ENCODE measurements around the gene PHLDA2. TPM values are rescaled to one million over a fixed set of nuclear protein-coding genes. Genes with fewer than 3 reads are reported as not detected.
"Not testable (repeated sequence)": the region's sequence is repeated elsewhere in the genome, so short reads cannot be mapped to it uniquely, and the experiment has no call there.

The PHLDA2 gene
- total and polyA plus RNA-seq, 5 donors from 2014 or later: 1.1 to 3.4 (median 1.3) TPM

- Histone ChIP-seq H3K27ac (ENCODE audit: insufficient read depth, low read length, poor library complexity, severe bottlenecking) (no peak overlapping the region), H3K9me3 (ENCODE audit: control insufficient read depth in 2 of 2, low read length in 2 of 2) (peaks cover 2 to 6% of the 10 kb centered on the region in 2 experiments), H3K36me3 (ENCODE audit: control insufficient read depth, insufficient read depth, low read length) (peaks cover 34% of the 10 kb centered on the region), H3K4me1 (ENCODE audit: control insufficient read depth, insufficient read depth, low read length, poor library complexity, severe bottlenecking) (peaks cover 27% of the 10 kb centered on the region), H3K4me3 (ENCODE audit: low read depth, low read length) (no peak overlapping the region), H3K27me3 (ENCODE audit: control insufficient read depth, insufficient read depth, low read length) (no peaks in the 10 kb centered on the region)
- H3K36me3 Mint-ChIP-seq: peaks cover 13% of the 10 kb centered on the region
- H3K27me3 Mint-ChIP-seq: no peaks in the 10 kb centered on the region
- peaks cover 0 to 10% (median 2%) of the 10 kb centered on the region in 7 donors for H3K9me3 Mint-ChIP-seq
- DNase-seq (no peak), ATAC-seq (ENCODE audit: low read depth in 2 of 2) (no peak)
- peak overlapping the region in 1 of 3 donors; percentile 23 for H3K27ac Mint-ChIP-seq
- H3K4me1 Mint-ChIP-seq: peaks cover 6 to 61% (median 31%) of the 10 kb centered on the region in 4 donors
- H3K4me3 Mint-ChIP-seq: no peak overlapping the region
These were observed 14.5 kb upstream of the PHLDA2 start for GRCh38 chr11:2943711-2944118.

- Histone ChIP-seq H3K9me3 (ENCODE audit: control insufficient read depth in 2 of 2, low read length in 2 of 2) (peaks cover 7 to 11% of the 10 kb centered on the region in 2 experiments), H3K4me1 (ENCODE audit: control insufficient read depth, insufficient read depth, low read length, poor library complexity, severe bottlenecking) (peaks cover 27% of the 10 kb centered on the region), H3K4me3 (ENCODE audit: low read depth, low read length) (no peak overlapping the region), H3K36me3 (ENCODE audit: control insufficient read depth, insufficient read depth, low read length) (peaks cover 28% of the 10 kb centered on the region), H3K27ac (ENCODE audit: insufficient read depth, low read length, poor library complexity, severe bottlenecking) (peak overlapping the region; percentile 23), H3K27me3 (ENCODE audit: control insufficient read depth, insufficient read depth, low read length) (no peaks in the 10 kb centered on the region)
- peaks cover 16% of the 10 kb centered on the region for H3K36me3 Mint-ChIP-seq
- H3K9me3 Mint-ChIP-seq: peaks cover 0 to 16% (median 6%) of the 10 kb centered on the region in 7 donors
- peak overlapping the region in 1 of 3 donors; percentile 23 for H3K27ac Mint-ChIP-seq
- ATAC-seq (ENCODE audit: low read depth in 2 of 2) (no peak), DNase-seq (no peak)
- peaks cover 6 to 60% (median 30%) of the 10 kb centered on the region in 4 donors for H3K4me1 Mint-ChIP-seq
- H3K27me3 Mint-ChIP-seq: no peaks in the 10 kb centered on the region
- H3K4me3 Mint-ChIP-seq: peak overlapping the region in 1 of 4 donors; percentile 13
These were observed 13.9 kb upstream of the PHLDA2 start for GRCh38 chr11:2942872-2943710.

GRCh38 chr11:2942447-2942846, 13.2 kb upstream of the PHLDA2 start:
- Histone ChIP-seq H3K4me1 (ENCODE audit: control insufficient read depth, insufficient read depth, low read length, poor library complexity, severe bottlenecking) (peaks cover 27% of the 10 kb centered on the region), H3K36me3 (ENCODE audit: control insufficient read depth, insufficient read depth, low read length) (peaks cover 22% of the 10 kb centered on the region), H3K4me3 (ENCODE audit: low read depth, low read length) (no peak overlapping the region), H3K27ac (ENCODE audit: insufficient read depth, low read length, poor library complexity, severe bottlenecking) (no peak overlapping the region), H3K9me3 (ENCODE audit: control insufficient read depth in 2 of 2, low read length in 2 of 2) (peaks cover 10 to 17% of the 10 kb centered on the region in 2 experiments), H3K27me3 (ENCODE audit: control insufficient read depth, insufficient read depth, low read length) (no peaks in the 10 kb centered on the region)
- no peak for DNase-seq
- peak overlapping the region in 1 of 3 donors; percentile 56 for H3K27ac Mint-ChIP-seq
- ATAC-seq (ENCODE audit: low read depth in 2 of 2): peak in 1 of 2 donors; percentile 9
- peaks cover 3% of the 10 kb centered on the region for H3K27me3 Mint-ChIP-seq
- H3K4me3 Mint-ChIP-seq: peak overlapping the region in 1 of 4 donors; percentile 31
- peaks cover 0 to 22% (median 7%) of the 10 kb centered on the region in 7 donors for H3K9me3 Mint-ChIP-seq
- H3K4me1 Mint-ChIP-seq: peaks cover 6 to 54% (median 25%) of the 10 kb centered on the region in 4 donors
- H3K36me3 Mint-ChIP-seq: peaks cover 16% of the 10 kb centered on the region

GRCh38 chr11:2940921-2941821, 12.0 kb upstream of the PHLDA2 start:
- peaks cover 12% of the 10 kb centered on the region for H3K36me3 Mint-ChIP-seq
- ATAC-seq (ENCODE audit: low read depth in 2 of 2) (peak in 1 of 2 donors; percentile 8), DNase-seq (peak in 1 of 3 donors; percentile 12)
- H3K9me3 Mint-ChIP-seq: peaks cover 0 to 28% (median 11%) of the 10 kb centered on the region in 7 donors
- Histone ChIP-seq H3K4me1 (ENCODE audit: control insufficient read depth, insufficient read depth, low read length, poor library complexity, severe bottlenecking) (peaks cover 21% of the 10 kb centered on the region), H3K27me3 (ENCODE audit: control insufficient read depth, insufficient read depth, low read length) (no peaks in the 10 kb centered on the region), H3K4me3 (ENCODE audit: low read depth, low read length) (no peak overlapping the region), H3K9me3 (ENCODE audit: control insufficient read depth in 2 of 2, low read length in 2 of 2) (peaks cover 11 to 19% of the 10 kb centered on the region in 2 experiments), H3K36me3 (ENCODE audit: control insufficient read depth, insufficient read depth, low read length) (peaks cover 9% of the 10 kb centered on the region), H3K27ac (ENCODE audit: insufficient read depth, low read length, poor library complexity, severe bottlenecking) (no peak overlapping the region)
- H3K4me3 Mint-ChIP-seq: no peak overlapping the region
- H3K27me3 Mint-ChIP-seq: peaks cover 10% of the 10 kb centered on the region
- peaks cover 6 to 41% (median 18%) of the 10 kb centered on the region in 4 donors for H3K4me1 Mint-ChIP-seq
- H3K27ac Mint-ChIP-seq: peak overlapping the region in 1 of 3 donors; percentile 20

- peaks cover 13% of the 10 kb centered on the region for H3K4me1 ChIP-seq (ENCODE audit: control insufficient read depth, insufficient read depth, low read length, poor library complexity, severe bottlenecking)
- Mint-ChIP-seq H3K27ac (peak overlapping the region in 1 of 3 donors; percentile 80), H3K9me3 (peaks cover 0 to 28% (median 11%) of the 10 kb centered on the region in 7 donors), H3K27me3 (peaks cover 10% of the 10 kb centered on the region), H3K4me3 (peak overlapping the region in 1 of 4 donors; percentile 6), H3K36me3 (peaks cover 11% of the 10 kb centered on the region), H3K4me1 (peaks cover 2 to 32% (median 10%) of the 10 kb centered on the region in 4 donors)
- no peaks in the 10 kb centered on the region for H3K27me3 ChIP-seq (ENCODE audit: control insufficient read depth, insufficient read depth, low read length)
- ATAC-seq (ENCODE audit: low read depth in 2 of 2): peak; percentile 60 to 70
- H3K27ac ChIP-seq (ENCODE audit: insufficient read depth, low read length, poor library complexity, severe bottlenecking): peak overlapping the region; percentile 33
- peaks cover 6% of the 10 kb centered on the region for H3K36me3 ChIP-seq (ENCODE audit: control insufficient read depth, insufficient read depth, low read length)
- H3K9me3 ChIP-seq (ENCODE audit: control insufficient read depth in 2 of 2, low read length in 2 of 2): peaks cover 11 to 19% of the 10 kb centered on the region in 2 experiments
- no peak overlapping the region for H3K4me3 ChIP-seq (ENCODE audit: low read depth, low read length)
- DNase-seq: peak in 2 of 3 donors; percentile 41 to 68
These were observed 11.1 kb upstream of the PHLDA2 start for GRCh38 chr11:2940147-2940920.

- H3K36me3 ChIP-seq (ENCODE audit: control insufficient read depth, insufficient read depth, low read length); H3K27ac ChIP-seq (ENCODE audit: insufficient read depth, low read length, poor library complexity, severe bottlenecking); H3K27me3 ChIP-seq (ENCODE audit: control insufficient read depth, insufficient read depth, low read length); H3K36me3 Mint-ChIP-seq; H3K27me3 Mint-ChIP-seq; H3K4me1 ChIP-seq (ENCODE audit: control insufficient read depth, insufficient read depth, low read length, poor library complexity, severe bottlenecking); H3K4me3 ChIP-seq (ENCODE audit: low read depth, low read length); ATAC-seq (ENCODE audit: low read depth in 2 of 2): not testable (repeated sequence)
- H3K9me3 Mint-ChIP-seq: peaks cover 0 to 28% (median 12%) of the 10 kb centered on the region in 7 donors
- H3K9me3 ChIP-seq (ENCODE audit: control insufficient read depth in 2 of 2, low read length in 2 of 2): peaks cover 11 to 19% of the 10 kb centered on the region in 2 experiments
- peak in 1 of 3 donors; percentile 23 for DNase-seq
- peak overlapping the region; percentile 68 to 90 (median 76) for H3K27ac Mint-ChIP-seq
- H3K4me1 Mint-ChIP-seq: peaks cover 0 to 25% (median 5%) of the 10 kb centered on the region in 4 donors
- peak overlapping the region in 3 of 4 donors; percentile 6 to 64 (median 58) for H3K4me3 Mint-ChIP-seq
These were observed 9.5 kb upstream of the PHLDA2 start for GRCh38 chr11:2938458-2939418.
